GM18505 (cell line): ENCODE measurements around the gene KMT2C.
"Not testable (repeated sequence)": the region's sequence is repeated elsewhere in the genome, so short reads cannot be mapped to it uniquely, and the experiment has no call there.

Experiments
- ATAC-seq: cut with Tn5 transposase; IDR thresholded peaks from one replicate; pipeline ENCODE4 v1.9.1; 2021; ENCODE audit not compliant: unreplicated experiment
- POLR2A ChIP-seq: IDR thresholded peaks from 4 replicates; pipeline ENCODE4 v1.6.1; 2011; ENCODE audit warnings: borderline replicate concordance; ENCODE audit not compliant: insufficient read depth, insufficient read length; ENCODE audit errors: extremely low read depth

KMT2C gene

DNA sequence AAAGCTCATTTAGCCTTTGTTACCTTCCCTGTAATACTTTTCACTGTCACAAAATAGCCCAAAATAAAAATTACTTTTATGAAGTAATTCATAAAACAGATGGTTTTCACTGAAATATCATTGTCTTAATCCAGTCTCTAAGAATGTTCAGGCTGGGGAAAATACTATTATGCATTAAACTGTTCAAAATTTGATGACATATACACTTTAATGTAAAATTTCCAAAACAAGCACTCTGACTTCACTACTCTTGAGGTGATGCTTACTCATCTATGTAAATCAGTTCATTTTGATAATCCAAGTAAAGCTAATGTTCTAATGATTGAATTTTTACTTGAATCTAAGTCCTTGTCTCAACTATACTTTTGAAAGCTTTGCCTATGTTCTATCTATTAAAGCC lies 127.9 kb downstream of the KMT2C start:
- no peak for TF ChIP-seq POLR2A
- ATAC-seq: no peak

DNA sequence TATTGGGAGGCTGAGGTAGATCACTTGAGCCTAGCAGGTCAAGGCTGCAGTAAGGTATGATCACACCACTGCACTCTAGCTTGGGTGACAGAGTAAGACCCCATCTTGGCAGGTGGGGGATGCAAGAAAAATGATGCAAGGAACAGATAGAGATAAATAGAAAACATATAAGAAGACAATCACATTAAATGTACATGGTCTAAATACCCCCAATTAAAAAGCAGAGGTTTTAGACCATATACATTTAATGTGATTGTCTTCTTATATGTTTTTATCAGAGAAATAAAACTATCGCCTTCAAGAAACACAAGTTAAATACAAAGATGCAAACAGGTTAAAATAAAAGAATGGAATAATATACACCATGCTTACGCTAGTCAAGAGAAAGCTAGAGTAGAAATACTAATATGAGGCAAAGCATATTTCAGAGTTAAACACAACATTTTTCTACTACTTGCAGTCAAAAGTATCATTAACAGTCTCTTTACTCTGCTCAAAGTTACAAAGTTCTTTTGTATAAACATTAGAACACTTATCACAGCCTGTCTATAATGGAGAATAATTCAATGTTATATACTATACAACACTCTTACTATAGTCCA lies 136.2 kb downstream of the KMT2C start:
- ATAC-seq: not testable (repeated sequence)

- TF ChIP-seq POLR2A: no peak
Measured at GRCh38 chr7:152292897-152293296, 142.9 kb downstream of the KMT2C start.

DNA sequence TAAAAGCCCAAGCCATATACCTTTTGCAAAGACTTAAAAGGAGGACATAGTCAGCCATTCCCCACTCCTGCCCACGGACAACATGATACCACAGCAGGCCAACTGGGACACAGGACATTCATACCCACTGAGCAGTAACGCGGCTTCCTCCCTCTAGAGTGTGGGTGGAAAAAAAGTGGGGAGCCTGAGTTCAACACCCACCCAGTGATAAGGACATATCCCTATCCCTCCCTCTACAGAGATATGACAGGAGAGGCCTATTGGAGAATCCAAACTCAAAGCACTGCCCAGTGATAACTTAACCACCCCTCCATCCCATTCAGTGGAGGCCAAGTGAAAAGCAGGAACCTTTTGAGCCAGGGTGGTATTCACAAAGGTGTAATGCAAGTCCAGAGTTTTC lies 148.8 kb downstream of the KMT2C start:
- not testable (repeated sequence) for ATAC-seq

More at GRCh38 chr7:152292897-152293296, 142.9 kb downstream of the KMT2C start:
- no peak for ATAC-seq

- ATAC-seq: not testable (repeated sequence)
Measured at GRCh38 chr7:152286219-152286618, 149.6 kb downstream of the KMT2C start.

GRCh38 chr7:152284998-152285397 lies 150.8 kb downstream of the KMT2C start:
- ATAC-seq: not testable (repeated sequence)

DNA sequence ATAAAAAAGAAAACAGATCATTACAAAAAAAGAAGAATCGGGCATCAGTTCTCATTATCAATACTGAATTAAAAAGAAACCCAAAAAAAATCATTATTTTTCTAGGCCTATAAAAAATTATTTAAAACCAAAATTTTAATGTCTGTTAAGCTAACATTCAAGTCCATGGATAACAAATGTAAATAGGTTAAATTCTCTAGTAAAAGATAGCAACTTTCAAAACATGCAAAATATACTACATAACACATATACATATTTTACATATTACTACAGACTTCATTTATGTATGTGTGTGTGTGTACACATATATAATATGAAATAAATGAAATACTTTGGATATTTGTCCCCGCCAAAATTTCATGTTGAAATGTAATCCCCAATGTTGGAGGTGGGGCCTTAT lies 158.1 kb downstream of the KMT2C start:
- not testable (repeated sequence) for ATAC-seq

- not testable (repeated sequence) for ATAC-seq
Measured at GRCh38 chr7:152270427-152270826, 165.4 kb downstream of the KMT2C start.

- ATAC-seq: not testable (repeated sequence)
Measured at GRCh38 chr7:152266859-152267258, 168.9 kb downstream of the KMT2C start.

DNA sequence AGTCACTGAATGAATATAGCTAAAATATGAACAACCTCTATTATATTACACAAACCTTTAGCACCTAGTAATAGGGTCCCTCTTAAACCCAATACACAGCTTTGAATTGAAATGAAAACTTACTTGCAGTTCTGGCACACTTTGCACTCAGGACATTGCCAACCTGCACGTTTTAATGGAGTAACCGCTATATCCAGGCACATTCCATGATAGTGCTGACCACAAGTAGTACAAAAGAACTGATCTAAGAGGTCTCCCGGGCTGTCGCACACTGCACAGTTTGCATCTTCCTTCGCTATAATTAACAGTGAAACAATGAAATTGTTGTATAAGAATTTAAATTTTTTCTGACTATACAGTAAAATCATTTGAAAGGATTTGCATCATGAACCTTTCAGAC lies 170.9 kb downstream of the KMT2C start:
- ATAC-seq: not testable (repeated sequence)

DNA sequence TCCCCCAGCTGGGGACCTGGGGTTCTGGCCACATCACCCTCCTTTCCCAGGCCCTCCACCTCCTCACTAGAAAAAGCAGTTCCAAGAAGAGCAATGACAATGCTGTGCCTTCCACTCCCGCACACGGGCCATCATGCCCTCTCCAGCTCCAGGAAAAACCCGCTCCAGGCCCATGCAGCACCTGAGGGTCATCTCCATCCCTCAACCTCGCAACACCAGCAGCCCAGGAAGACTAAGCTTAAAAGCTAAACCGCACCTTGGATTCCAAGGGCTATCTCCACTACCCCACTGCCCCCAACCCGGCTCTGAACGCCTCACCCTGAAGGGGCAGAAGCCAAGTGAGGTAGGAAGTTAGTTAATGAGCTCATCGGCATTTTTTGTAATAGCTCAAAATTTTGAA lies 173.7 kb downstream of the KMT2C start:
- ATAC-seq: not testable (repeated sequence)

GRCh38 chr7:152259645-152260044 lies 176.2 kb downstream of the KMT2C start:
- not testable (repeated sequence) for ATAC-seq

- ATAC-seq: not testable (repeated sequence)
Measured at GRCh38 chr7:152247851-152248250, 188.0 kb downstream of the KMT2C start.

DNA sequence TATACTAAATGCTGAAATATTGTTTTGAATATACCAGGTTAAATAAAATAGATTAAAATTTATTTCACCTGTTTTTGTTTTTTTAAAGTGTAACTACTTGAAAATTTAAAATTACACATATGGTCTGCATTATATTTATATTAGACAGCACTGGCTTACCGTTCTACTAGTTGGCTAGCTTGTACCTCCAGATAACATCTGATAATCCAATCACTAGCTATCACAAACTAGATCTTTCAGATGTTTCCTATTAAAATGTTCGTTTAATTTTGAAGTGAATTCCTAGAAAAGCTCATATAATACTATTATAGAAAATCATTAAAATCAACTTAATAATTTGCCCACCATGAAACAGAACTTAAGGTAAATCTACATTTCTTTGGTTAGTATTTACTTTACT lies 190.4 kb downstream of the KMT2C start:
- ATAC-seq: not testable (repeated sequence)

- not testable (repeated sequence) for ATAC-seq
Measured at GRCh38 chr7:152243464-152243863, 192.3 kb downstream of the KMT2C start.

DNA sequence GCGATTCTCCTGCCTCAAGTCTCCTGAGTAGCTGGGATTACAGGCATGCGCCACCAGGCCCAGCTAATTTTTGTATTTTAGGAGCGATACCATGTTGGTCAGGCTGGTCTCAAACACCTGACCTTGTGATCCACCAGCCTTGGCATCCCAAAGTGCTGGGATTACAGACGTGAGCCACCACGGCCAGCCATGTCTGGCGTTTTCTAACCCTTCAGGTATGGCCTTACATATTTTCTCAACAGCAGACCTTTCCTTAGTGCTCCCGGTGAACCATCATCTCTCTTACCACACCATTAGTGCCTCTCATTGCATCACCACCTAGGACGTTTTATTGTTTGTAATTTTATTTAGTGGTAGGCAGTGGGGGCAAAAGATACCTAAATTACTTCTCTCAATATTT lies 194.5 kb downstream of the KMT2C start:
- not testable (repeated sequence) for ATAC-seq

- not testable (repeated sequence) for ATAC-seq
Measured at GRCh38 chr7:152236306-152236705, 199.5 kb downstream of the KMT2C start.

- not testable (repeated sequence) for ATAC-seq
Measured at GRCh38 chr7:152234421-152234820, 201.4 kb downstream of the KMT2C start.
